OCI-LY1 (cell line): ENCODE results near the gene S1PR2.

Experiments
- H2AFZ ChIP-seq: fragments of 200-600 bp; sonication (generic), shearing (Covaris generic); 2 replicates; pipeline ENCODE4 v1.6.0; 2014; ENCODE audit warnings: antibody characterized with exemption, mild to moderate bottlenecking, low read length
- H3F3A ChIP-seq: fragments of 200-600 bp; sonication (generic), shearing (Covaris generic); 2 replicates; pipeline ENCODE4 v1.6.0; 2014; ENCODE audit warnings: mild to moderate bottlenecking, antibody characterized with exemption, low read length, moderate library complexity; ENCODE audit not compliant: insufficient read depth
- H3K27ac ChIP-seq: fragments of 200-600 bp; sonication (generic); 2 replicates; pipeline ENCODE4 v1.5.1; 2014; ENCODE audit warnings: low read length, mixed run types, mild to moderate bottlenecking, low read depth; ENCODE audit not compliant: poor library complexity, severe bottlenecking
- H3K27me3 ChIP-seq: fragments of 200-600 bp; sonication (generic); 2 replicates; pipeline ENCODE4 v1.6.0; 2014; ENCODE audit warnings: antibody characterized with exemption, mild to moderate bottlenecking, low read length, moderate library complexity; ENCODE audit not compliant: insufficient read depth
- H3K36me3 ChIP-seq: fragments of 200-600 bp; sonication (generic); 2 replicates; pipeline ENCODE4 v1.6.1; 2014; ENCODE audit warnings: mild to moderate bottlenecking, antibody characterized with exemption, low read length, moderate library complexity, mixed read lengths; ENCODE audit not compliant: insufficient read depth
- H3K4me1 ChIP-seq: fragments of 200-600 bp; sonication (generic); 2 replicates; pipeline ENCODE4 v1.5.1; 2014; ENCODE audit warnings: mild to moderate bottlenecking, low read length, moderate library complexity; ENCODE audit not compliant: insufficient read depth, severe bottlenecking
- H3K4me2 ChIP-seq: fragments of 200-600 bp; sonication (generic), shearing (Covaris generic); 2 replicates; pipeline ENCODE4 v1.6.1; 2014; ENCODE audit warnings: low read length
- H3K4me3 ChIP-seq: fragments of 200-600 bp; sonication (generic); 2 replicates; pipeline ENCODE4 v1.5.1; 2014; ENCODE audit warnings: low read length, low read depth, mild to moderate bottlenecking, mixed read lengths; ENCODE audit not compliant: poor library complexity, severe bottlenecking
- H3K79me2 ChIP-seq: fragments of 200-600 bp; shearing (Covaris generic); 2 replicates; pipeline ENCODE4 v1.6.1; 2016; ENCODE audit warnings: mixed run types, low read length, mixed read lengths; ENCODE audit not compliant: insufficient read depth
- H3K9ac ChIP-seq: fragments of 200-600 bp; sonication (generic), shearing (Covaris generic); 2 replicates; pipeline ENCODE4 v1.6.1; 2014; ENCODE audit warnings: mild to moderate bottlenecking, low read length, mixed read lengths
- H3K9me2 ChIP-seq: fragments of 200-600 bp; sonication (generic), shearing (Covaris generic); 2 replicates; pipeline ENCODE4 v1.6.1; 2014; ENCODE audit warnings: low read depth, mild to moderate bottlenecking, low read length, mixed read lengths
- H3K9me3 ChIP-seq: fragments of 200-600 bp; shearing (Covaris generic); 2 replicates; pipeline ENCODE4 v1.6.1; 2014; ENCODE audit warnings: low read length, mixed read lengths
- H4K20me1 ChIP-seq: fragments of 200-600 bp; sonication (generic), shearing (Covaris generic); 2 replicates; pipeline ENCODE4 v1.6.0; 2016; ENCODE audit warnings: mild to moderate bottlenecking, low read length; ENCODE audit not compliant: insufficient read depth
- CTCF ChIP-seq: fragments of 200-600 bp; sonication (generic), shearing (Covaris generic); IDR thresholded peaks from 2 replicates; pipeline ENCODE4 v1.5.1; 2017; ENCODE audit warnings: mild to moderate bottlenecking, antibody characterized with exemption, low read length, moderate library complexity, mixed read lengths
- EZH2 ChIP-seq: fragments of 200-600 bp; sonication (generic), shearing (Covaris generic); IDR thresholded peaks from 2 replicates; pipeline ENCODE4 v1.8.0; 2017; ENCODE audit warnings: borderline replicate concordance, mixed run types, mild to moderate bottlenecking, antibody characterized with exemption, low read length, moderate library complexity, mixed read lengths

The S1PR2 gene

GRCh38 chr19:10219678-10220077, 11.5 kb downstream of the S1PR2 start:
- Histone ChIP-seq H3K4me1 (peaks cover 59% of the 10 kb centered on the region), H3F3A (no peaks in the 10 kb centered on the region), H3K36me3 (peaks cover 44% of the 10 kb centered on the region), H3K9ac (peak overlapping the region; percentile 1; the same call in 1 of the 2 replicates), H3K4me2 (peak overlapping the region; percentile 30; the same call in 1 of the 2 replicates), H3K9me2 (no peaks in the 10 kb centered on the region), H3K79me2 (no peaks in the 10 kb centered on the region; the same call in 1 of the 2 replicates), H3K27ac (peak overlapping the region; percentile 95), H3K27me3 (no peaks in the 10 kb centered on the region), H4K20me1 (no peaks in the 10 kb centered on the region), H2AFZ (no peak overlapping the region), H3K4me3 (no peak overlapping the region), H3K9me3 (no peaks in the 10 kb centered on the region)
- peak; percentile 74 for TF ChIP-seq CTCF
- TF ChIP-seq EZH2: no peak

GRCh38 chr19:10217085-10217484, 14.0 kb downstream of the S1PR2 start:
- Histone ChIP-seq H3F3A (no peaks in the 10 kb centered on the region), H2AFZ (no peak overlapping the region), H3K9me2 (no peaks in the 10 kb centered on the region), H3K4me3 (no peak overlapping the region), H3K36me3 (peaks cover 26% of the 10 kb centered on the region), H3K9ac (no peak overlapping the region), H3K79me2 (no peaks in the 10 kb centered on the region), H3K4me2 (no peak overlapping the region), H4K20me1 (no peaks in the 10 kb centered on the region), H3K27ac (no peak overlapping the region), H3K9me3 (no peaks in the 10 kb centered on the region), H3K27me3 (no peaks in the 10 kb centered on the region), H3K4me1 (peaks cover 35% of the 10 kb centered on the region)
- no peak for TF ChIP-seq CTCF
- TF ChIP-seq EZH2: no peak

GRCh38 chr19:10214784-10215183, 16.3 kb downstream of the S1PR2 start:
- no peak overlapping the region for H2AFZ ChIP-seq
- no peak overlapping the region for H3K27ac ChIP-seq
- H3K9ac ChIP-seq: no peak overlapping the region
- H3K9me2 ChIP-seq: no peaks in the 10 kb centered on the region
- H3K4me2 ChIP-seq: no peak overlapping the region
- H3F3A ChIP-seq: no peaks in the 10 kb centered on the region
- H3K9me3 ChIP-seq: no peaks in the 10 kb centered on the region
- TF ChIP-seq EZH2: no peak
- TF ChIP-seq CTCF: no peak
- no peaks in the 10 kb centered on the region for H4K20me1 ChIP-seq
- no peaks in the 10 kb centered on the region for H3K27me3 ChIP-seq
- H3K79me2 ChIP-seq: no peaks in the 10 kb centered on the region
- peaks cover 12% of the 10 kb centered on the region for H3K4me1 ChIP-seq
- H3K36me3 ChIP-seq: peaks cover 21% of the 10 kb centered on the region
- H3K4me3 ChIP-seq: no peak overlapping the region
